GM19455 (cell line): ENCODE results near the gene GFRA4.
"Not testable (repeated sequence)": the region's sequence is repeated elsewhere in the genome, so short reads cannot be mapped to it uniquely, and the experiment has no call there.

ENCODE experiments used
- ATAC-seq: cut with Tn5 transposase; IDR thresholded peaks from one replicate; pipeline ENCODE4 v1.9.1; 2021; ENCODE audit not compliant: unreplicated experiment

The GFRA4 gene

DNA sequence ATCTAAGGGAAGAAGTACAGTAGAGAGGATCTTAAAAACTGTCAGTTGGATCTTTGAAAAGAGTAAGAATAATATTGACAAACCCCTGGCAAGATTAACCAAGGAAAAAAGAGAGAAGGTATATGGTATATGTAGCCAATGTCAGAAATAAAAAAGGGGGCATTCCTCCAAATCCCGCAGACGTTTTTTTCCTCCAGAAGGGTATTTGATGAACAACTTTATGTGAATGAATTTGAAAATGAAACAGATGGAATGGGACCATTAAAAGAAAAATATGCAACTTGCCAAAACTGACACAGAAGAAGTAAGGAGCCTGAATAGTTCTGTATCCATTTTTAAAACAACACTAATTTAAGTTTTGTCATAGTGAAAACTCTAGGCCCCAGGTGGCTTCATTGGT is 35.7 kb downstream of the GFRA4 start:
- no peak for ATAC-seq

- ATAC-seq, result no peak
Observed at GRCh38 chr20:3622406-3622805, 40.8 kb downstream of the GFRA4 start.

GRCh38 chr20:3621111-3621510 is 42.1 kb downstream of the GFRA4 start:
- no peak for ATAC-seq

DNA sequence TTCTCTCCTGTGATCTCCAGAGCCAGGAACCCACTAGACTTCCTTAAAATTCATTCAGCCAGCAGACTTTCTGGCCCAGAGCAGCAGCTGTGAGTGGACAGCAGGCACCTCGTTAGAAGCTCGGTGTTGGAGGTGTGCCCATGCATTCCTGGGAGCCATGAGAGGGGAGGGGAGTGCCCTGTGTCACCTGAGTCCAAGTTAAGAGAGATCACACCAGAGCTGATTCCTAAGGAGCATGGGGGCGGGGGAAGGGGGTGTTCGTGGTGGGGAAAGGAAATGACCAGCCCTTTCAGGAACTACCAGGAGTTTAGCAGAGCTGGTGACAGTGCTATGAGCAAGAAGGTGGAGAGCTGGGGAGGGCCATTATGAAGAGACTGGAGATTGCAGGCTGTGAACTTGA is 46.9 kb downstream of the GFRA4 start:
- no peak for ATAC-seq

DNA sequence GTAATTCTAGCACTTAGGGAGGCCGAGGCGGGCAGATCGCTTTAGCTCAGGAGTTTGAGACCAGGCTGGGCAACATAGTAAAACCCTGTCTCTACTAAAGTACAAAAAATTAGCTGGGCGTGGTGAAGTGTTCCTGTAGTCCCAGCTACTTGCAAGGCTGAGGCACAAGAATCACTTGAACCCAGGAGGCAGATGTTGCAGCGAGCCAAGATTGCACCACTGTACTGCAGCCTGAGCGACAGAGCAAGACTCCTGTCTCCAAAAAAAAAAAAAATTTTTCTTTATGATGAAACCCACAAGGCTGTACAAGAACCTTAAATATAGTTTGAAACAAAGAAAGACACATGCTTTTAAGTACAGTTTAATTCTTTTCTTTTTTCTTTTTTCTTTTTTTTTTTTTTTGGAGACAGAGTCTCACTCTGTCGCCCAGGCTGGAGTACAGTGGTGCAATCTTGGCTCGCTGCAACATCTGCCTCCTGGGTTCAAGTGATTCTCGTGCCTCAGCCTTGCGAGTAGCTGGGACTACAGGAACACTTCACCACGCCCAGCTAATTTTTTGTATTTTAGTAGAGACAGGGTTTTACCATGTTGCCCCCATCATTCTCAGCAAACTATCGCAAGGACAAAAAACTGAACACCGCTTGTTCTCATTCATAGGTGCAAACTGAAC is 47.9 kb downstream of the GFRA4 start:
- not testable (repeated sequence) for ATAC-seq

GRCh38 chr20:3614466-3614865 is 48.7 kb downstream of the GFRA4 start:
- no peak for ATAC-seq

GRCh38 chr20:3613821-3614440 is 49.3 kb downstream of the GFRA4 start:
- no peak for ATAC-seq

- no peak for ATAC-seq
Observed at GRCh38 chr20:3612795-3613572, 50.2 kb downstream of the GFRA4 start.

- no peak for ATAC-seq
Observed at GRCh38 chr20:3611901-3612300, 51.3 kb downstream of the GFRA4 start.
